Endometrial microvascular endothelial cells (primary cell): ENCODE data around the gene SPACA9. TPM values are rescaled to one million over a fixed set of nuclear protein-coding genes. Genes with fewer than 3 reads are reported as not detected.

Source experiments
- in situ Hi-C: cut with HindIII; loops from 2 replicates; pipeline ENCODE4 v1.10.0; 2017; ENCODE audit warnings: low sequenced_read_pairs, low pct_unique_long_range_greater_than_20kb; ENCODE audit errors: inconsistent ontology term
- total RNA-seq: library from RNA; depleted of rRNA; stranded (reverse); fragments of >200 nt; gene quantifications from one replicate; pipeline ENCODE4 v1.2.3, GENCODE V29; 2015; ENCODE audit errors: inconsistent ontology term

SPACA9 gene
- total RNA-seq, 1 donor from 2014 or later = 2.9 TPM

DNA sequence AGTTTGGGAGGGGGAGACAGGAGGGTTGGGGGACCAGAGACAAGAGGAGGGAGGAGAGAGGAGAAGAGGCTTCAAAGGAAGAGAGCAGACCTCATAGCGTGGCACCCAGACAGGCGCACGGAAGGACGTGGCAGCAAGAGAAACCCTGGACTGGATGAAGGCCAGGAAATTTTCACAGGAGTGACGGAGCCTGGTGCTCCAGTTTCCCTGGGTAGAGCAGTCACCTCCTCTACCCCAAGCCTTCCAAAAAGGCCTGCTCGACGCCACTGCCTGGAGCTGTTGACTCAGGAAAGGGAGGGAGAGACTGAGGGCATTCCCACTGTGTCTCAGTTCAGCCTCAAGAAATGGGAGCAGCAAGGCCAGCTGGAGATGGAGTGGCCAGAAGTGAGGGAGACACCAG is 19.9 kb upstream of the SPACA9 start:
- in situ Hi-C loops = no loop called here

DNA sequence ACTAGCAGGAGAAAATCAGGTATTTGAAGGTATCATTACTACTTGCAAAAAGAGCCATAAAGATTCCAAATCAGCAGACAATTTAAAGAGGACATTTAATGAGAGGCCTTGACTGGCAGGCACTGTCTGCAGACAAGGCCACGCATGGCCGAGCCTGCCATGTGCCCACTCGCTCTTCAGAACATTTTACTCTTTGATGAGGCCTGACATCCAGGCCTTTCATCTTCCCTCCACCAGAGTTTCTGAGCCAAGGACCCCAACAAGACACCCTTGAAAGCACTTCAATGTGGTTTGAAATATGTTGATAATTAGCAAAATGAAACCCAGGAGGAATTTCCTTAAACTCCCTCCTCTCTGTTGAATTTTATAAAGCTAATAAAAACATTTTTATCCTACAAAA is 17.0 kb upstream of the SPACA9 start:
- in situ Hi-C loops = no loop called here

DNA sequence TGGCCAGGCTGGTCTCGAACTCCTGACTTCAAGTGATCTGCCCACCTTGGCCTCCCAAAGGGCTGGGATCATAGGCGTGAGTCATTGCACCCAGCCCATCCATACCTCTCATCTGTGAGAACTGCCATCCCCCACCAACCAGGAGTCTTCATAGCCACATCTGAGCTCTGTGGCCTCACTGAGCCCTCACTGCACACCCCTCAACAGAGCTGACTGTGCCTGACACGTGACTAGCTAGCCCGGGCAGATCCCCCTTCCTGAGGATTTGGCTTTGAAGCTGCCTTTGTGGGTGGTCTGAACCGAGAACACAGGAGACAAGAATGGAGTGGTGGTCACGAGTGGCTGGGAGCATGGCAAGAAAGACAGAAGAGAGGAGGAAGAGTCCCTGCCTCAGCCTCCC is 16.2 kb upstream of the SPACA9 start:
- in situ Hi-C loops = no loop called here

DNA sequence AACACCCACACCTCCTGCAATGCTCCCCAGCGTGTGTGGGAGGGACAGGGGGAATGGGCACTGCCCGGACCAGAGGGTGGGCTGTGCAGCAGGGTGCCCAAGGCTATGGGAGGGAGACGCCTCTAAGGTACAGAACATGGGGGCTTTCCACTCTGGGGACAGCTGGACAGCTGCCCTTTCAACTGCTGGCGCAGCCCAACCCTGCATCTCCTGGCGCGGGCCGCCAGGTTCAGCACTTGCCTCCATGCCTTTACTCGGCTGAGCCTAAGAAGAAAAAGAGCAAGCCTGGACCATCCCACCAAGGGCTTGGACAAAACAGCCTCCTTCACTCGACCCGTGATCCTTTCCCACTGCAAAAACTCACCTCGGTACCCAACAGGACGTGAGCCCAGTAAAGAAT is 15.6 kb upstream of the SPACA9 start:
- in situ Hi-C loops = no loop called here

DNA sequence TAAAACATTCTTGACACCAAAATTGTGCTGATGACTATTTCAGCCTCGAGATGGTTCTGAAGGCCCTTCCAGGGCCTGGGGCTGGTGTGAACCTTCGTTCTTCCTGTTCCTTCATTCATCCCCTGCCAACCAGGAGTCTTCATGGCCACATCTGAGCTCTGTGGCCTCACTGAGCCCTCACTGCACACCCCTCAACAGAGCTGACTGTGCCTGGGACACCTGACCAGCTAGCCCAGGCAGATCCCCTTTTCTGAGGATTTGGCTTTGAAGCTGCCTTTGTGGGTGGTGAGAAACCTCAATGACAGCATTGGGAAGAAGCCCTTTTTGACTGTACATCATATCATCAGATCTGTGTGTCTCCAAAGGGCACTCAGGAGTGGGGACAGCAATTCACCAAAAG is 14.4 kb upstream of the SPACA9 start:
- in situ Hi-C loops = no loop called here

DNA sequence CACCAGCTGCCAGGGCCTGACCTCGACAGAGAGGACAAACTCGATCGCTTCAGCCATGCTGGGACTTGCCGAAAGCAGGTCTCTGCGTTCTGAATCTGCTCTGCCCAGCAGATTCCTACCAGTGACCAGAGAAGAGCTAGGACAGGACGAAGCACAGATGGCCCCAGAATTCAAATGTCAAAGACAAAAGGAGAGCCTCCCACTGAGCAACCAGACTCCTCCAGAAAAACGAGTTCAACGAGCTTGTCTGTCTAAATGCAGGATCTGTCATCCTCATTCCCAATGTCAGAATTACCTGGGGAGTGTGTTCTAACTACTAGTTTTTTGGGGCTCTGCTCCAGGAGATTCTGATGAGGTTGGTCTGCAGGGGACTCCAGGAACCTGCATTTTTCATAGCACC is 14.0 kb upstream of the SPACA9 start:
- in situ Hi-C loops = no loop called here

DNA sequence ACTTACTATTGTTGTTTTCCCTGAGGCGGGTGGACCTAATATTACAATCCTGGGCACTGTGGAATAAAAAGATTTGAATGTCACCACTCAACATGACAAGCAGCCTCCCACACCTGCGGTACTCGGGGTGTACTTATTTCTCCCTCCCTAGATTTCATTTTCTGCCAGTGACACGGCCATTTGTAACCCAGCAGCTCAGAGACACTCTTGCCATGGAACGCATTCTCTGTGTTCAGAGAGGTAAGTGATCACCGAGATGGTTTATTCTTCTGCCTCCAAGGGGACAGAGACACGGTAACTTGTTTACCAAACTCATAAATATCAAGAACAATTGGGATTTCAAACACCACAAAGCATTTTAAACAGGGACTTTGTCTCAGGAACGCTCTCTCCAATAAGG is 11.8 kb upstream of the SPACA9 start:
- in situ Hi-C loops = no loop called here

DNA sequence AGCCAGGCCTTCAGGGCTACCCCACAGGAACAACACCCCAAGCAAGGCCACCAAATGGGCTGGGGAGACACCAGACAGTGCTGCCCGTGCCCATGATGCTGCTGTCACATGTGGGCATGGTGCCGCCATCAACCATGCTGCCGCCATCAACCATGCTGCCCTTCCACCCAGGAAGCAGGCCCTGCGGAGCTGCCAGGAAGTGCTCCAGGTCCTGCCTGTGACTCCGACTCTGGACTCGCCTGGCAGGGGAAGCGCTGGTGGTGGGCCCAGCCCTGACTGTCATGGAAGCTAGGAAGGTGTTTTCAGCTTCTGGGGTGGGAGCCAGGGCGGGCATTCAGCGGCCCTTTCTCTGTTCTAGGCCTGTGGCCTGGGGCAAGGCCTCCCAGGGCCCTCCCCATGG is 9.4 kb upstream of the SPACA9 start:
- in situ Hi-C loops = no loop called here

DNA sequence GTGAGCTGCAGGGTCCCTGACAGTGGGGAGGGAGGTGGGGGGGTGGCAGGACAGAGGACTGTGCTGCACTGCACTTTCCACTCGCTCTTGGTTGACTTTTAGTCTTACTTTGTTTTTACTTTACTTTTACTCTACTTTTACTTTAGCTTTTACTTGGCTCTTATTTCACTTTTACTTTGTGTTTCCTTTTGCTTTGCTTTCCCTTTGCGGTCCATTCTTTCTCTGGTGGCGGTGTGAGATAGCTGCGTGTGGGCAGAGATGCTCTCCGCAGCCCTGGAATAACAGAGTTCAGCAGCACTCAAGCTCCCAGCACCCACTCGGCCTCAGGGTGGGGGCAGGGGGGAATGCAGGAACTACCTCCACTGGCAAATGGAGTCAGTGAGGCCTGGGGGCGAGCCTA is 5.3 kb upstream of the SPACA9 start:
- in situ Hi-C loops = no loop called here

DNA sequence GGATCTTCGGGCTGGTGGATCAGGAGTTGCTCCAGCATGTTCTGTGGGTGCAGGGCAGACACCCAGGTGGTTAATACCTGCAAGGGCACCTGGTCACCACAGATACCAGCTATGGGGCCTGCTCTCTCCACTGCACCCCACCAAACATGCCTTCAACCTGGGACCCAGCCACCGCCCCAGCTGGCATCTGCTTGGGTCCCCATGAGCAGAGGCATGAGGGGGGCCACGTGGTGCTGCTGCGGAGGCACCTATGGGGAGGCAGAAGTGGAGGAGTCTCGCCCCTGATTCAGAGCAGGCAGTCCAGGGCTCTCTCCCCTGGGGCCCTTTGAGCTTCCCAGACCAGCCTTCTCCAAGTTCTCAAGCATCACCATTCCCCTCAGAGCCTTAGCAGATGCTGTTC is 3.5 kb upstream of the SPACA9 start:
- in situ Hi-C loops = no loop called here

DNA sequence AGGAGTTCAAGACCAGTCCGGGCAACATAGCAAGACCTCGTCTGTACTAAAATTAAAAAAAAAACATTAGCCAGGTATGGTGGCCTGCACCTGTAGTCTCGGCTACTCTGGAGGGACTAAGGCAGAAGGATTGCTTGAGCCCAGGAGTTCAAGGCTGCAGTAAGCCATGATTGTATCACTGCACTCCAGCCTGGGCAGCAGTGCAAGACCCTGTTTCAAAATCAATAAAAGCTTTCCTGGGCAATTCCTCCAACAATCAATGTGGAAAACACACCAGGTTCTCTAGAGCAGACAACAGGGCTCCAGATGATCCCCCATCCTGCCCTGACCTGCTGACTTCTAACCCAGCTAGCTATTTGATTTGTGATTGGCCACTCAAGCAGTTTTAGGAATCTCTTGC is 1.8 kb upstream of the SPACA9 start:
- in situ Hi-C loops = no loop called here

DNA sequence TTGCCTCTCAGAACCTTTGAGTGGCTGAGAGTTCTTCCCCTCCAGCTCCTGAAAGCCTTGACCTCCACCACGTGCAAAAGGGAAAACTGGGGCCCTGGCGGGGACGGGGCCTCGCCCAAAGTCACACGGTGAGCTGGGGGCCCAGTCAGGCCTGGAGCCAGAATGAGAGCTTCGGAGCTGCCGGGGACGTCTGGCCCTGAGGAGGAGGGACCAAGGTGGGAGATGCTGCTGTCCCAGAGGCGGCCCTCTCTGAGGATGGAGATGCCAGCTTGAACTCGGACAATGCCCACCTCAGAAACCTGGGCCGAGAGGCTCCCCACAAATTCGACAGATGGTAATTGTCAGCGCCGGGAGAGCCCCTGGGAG is 1.3 kb upstream of the SPACA9 start:
- in situ Hi-C loops = no loop called here

DNA sequence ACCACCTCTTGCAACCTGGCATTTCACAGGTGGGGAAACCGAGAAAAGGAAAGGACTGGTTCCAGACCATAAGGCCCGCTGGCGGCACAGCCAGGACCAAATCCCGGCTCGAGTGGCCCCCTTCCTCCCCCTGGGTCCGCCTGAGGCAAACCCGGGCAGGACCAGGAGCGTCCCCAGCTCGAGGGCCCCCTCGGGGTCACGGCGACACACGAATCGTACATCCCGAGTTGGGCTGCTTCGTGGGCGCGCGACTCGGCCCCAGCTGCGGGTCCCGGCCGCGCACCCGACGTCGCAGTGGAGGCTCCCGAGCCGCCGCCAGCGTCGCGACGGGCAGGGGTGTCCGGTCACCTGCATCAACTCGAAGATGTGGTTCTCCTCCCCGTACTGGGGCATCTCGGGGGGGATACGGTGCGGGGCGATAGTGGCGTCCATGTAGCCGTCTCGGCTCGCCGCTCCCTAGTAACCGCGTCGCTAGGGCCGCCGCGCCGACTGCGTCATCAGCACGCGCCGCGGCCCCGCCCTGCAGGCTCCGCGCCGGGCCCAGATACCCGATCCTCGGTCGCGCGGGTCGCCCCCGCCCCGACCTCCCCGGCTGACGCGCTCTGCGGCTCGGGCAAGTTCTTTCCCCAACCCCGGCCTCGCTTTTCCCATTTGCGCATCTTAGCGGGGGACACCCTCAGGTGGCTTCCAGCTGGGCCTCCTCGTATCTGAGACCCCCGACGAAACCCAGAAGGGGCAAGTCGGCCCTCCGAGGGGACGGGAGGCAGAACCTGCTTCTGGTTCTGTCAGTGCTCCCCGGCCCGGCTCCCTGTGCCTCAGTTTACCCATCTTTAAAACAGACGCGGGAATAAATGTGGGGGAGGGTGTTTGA is 639 bp upstream of the SPACA9 start, which contains the start of gene AK8:
Gene AK8, minus strand, starts transcription at position 461 of the 871 bp plus-strand sequence. Its CDS starts 29 bp downstream, at position 432.
- in situ Hi-C loops = no loop called here

DNA sequence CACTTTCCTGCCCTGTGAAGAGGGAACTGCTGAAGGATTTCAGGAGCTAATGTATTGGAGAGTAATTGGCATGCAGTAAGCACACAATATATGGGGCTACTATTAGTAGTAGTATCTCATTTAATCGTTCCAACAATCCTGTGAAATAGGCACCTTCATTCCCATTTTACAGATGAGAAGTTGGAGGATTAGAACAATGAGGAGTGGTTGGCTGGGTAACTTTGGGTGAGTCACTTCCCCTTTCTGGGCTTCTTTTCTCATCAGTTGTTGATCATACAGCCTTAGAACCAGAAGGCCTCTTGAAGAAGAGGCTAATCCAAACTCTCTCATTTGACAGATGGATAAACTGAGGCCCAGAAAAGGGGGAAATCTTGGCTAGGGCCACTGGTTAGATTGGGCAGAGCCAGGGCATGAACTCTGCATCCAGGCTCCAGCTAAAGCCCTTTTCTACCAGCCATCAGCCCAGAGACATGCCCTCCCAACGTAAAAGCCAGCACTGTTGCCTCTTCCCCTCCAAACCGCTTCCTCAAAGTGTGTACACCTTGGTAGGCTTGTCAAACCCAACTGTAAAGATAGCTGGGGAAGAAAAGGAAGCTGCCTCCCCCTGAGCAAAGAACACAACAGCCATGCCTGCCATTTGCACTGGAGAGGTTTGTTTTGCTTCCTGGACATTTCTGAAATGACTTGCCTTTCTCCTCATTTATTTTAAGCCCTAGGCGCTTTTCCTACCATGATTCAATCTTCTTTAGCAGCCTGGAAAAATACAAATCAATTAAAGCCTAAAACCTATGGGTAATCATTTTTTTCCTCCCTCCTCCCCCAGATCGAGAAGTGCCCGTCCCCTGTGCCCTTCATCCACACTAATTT is 992 bp downstream of the SPACA9 start:
- in situ Hi-C loops = no loop called here

DNA sequence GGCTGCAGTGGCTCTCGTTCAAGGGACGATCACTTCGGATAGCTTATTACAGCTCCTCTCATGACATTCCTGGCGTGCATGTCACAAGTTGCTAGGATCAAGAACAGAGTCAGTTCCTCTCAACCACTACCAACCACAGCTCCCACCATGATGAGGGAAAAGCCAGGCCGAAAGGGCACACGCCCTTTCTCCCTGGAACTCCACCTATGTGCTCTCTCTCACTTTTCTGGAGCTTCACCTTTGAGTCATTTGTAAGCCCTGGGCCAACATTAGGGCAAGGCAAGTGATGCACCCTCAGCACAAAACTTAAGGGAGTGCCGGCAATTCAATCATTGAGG is 1.6 kb downstream of the SPACA9 start:
- in situ Hi-C loops = no loop called here

DNA sequence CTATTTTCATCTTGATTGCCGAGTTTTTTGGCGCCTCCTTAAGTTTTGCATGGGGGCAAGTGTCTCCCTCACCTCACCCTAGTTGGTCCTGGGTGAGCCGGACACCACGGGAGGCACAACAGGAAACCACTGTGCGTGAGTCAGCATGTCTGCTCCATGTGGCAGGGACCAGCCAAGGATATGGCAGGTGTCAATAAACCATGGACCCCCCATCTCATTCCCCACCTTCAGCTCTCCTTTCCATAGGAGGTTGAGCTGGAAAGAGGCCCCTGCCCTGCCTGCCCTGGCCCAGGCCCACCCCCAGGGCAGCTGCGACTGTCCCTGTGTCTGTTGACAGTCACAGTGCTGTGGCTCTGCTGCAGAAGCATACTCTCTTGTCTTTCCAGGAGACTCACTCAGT is 3.1 kb downstream of the SPACA9 start:
- in situ Hi-C loops = no loop called here

DNA sequence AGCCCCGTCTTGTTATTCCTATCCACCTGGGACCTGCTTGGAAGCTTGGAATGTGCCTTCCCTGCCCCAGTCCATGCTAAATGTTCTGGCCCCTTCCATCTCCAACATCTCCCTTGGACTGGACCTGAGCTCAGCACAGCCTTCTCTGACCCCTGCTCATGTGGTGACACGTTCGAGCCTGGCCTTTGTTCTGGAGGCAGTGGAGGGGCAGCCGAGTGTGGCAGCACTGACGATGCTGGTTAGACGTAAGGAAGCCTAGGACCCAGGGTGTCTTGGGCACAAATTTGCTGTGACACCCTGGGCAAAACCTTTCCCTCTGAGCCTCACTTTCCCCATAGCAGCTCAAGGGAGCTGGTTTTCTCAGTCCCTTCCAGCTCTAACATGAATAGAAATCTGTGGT is 3.9 kb downstream of the SPACA9 start:
- in situ Hi-C loops = no loop called here

DNA sequence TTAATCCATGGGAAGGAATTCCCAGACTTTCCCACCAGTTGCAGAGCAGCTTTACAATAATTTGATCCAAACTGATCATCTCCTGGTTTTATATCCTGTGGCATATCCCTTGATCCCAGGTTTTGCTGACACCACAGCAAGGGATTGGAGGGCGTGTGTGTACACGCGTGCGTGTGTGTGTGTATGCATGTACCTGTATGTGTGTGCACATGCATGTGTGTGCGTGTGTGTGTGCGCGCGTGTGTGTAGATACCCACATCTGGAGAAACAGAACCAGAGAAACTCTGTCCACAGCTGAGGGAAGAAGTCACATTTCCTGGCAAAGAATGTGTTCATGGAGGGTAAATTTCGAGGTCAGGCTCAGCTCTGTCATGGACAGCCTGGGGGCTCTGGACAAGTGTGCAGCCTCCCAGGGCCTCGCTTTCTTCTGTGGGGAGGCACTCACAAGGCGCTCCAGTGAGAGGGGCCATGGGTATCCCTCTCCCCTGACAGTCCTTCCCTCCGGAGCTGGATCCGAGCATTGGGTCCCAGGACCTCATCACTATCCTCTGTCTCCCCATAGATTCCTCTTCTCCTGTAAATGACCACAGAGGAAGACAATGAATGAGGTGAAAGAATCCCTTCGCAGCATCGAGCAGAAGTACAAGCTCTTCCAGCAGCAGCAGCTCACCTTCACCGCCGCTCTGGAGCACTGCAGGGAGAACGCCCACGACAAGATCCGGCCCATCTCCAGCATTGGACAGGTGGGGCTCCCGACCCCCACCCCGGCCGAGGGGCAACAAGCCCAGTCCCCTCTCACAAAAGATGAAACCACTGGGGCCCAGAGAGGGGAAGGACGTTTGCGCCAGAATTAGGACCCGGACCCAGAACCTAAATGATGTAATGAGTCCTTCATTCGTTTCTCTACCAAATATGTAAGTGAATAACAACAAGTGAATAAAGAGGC is 4.9 kb downstream of the SPACA9 start:
- in situ Hi-C loops = no loop called here

DNA sequence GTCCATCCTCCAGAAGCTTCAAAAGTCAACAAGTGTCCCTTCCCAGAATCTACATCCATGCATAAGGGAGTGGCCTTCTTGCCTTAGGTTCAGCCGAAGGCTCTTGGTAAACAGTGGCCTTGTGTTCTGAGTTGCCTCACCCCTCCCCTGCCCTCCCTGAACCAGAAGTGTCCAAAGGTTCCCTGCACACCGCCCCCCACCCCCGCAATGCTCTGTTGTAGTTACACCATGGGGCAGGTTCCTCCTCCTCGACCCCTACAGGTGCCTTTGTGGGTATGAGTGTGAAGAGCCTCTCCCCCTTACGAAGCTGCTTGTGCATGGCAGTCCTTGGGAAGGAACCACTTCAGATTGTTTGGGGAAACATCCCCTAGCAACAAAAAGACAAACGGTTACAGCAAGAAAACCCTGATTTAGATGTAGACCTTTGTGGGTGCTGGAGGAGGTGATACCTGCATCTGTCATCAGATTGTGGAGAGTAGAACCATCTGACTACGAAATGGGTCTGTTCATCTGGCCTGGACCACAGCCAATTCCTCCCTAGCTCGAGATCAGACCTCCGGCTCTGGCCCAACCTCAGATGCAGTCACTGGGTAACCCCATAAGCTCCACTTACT is 7.1 kb downstream of the SPACA9 start:
- in situ Hi-C loops = no loop called here
